GM23248 (cell line): ENCODE data around the gene FOXN3. TPM values are rescaled to one million over a fixed set of nuclear protein-coding genes. Genes with fewer than 3 reads are reported as not detected.

Experiments used
- DNase-seq: peaks from one replicate; pipeline ENCODE4 v3.0.0-alpha.2; 2015
- H2AFZ ChIP-seq: fragments of 200-600 bp; sonication (generic); 2 replicates; pipeline ENCODE4 v1.6.1; 2016; ENCODE audit warnings: antibody characterized with exemption
- H3F3A ChIP-seq: fragments of 200-600 bp; sonication (generic); 2 replicates; pipeline ENCODE4 v1.6.1; 2016; ENCODE audit warnings: mild to moderate bottlenecking, antibody characterized with exemption, mixed run types; ENCODE audit not compliant: insufficient read depth
- H3K27ac ChIP-seq: fragments of 200-600 bp; sonication (generic); 2 replicates; pipeline ENCODE4 v1.5.1; 2016; ENCODE audit warnings: mild to moderate bottlenecking
- H3K27me3 ChIP-seq: fragments of 200-600 bp; sonication (generic); replicated peaks from 2 replicates; pipeline ENCODE4 v1.6.1; 2016; ENCODE audit warnings: mild to moderate bottlenecking; ENCODE audit not compliant: insufficient read depth
- H3K36me3 ChIP-seq: fragments of 200-600 bp; sonication (generic); 2 replicates; pipeline ENCODE4 v1.6.1; 2016; ENCODE audit warnings: low read depth, mild to moderate bottlenecking
- H3K4me1 ChIP-seq: fragments of 200-600 bp; sonication (generic); 2 replicates; pipeline ENCODE4 v1.6.1; 2016; ENCODE audit warnings: mild to moderate bottlenecking; ENCODE audit not compliant: insufficient read depth
- H3K4me2 ChIP-seq: fragments of 200-600 bp; sonication (generic); one replicate; pipeline ENCODE4 v1.6.1; 2016; ENCODE audit warnings: mild to moderate bottlenecking; ENCODE audit not compliant: unreplicated experiment
- H3K4me3 ChIP-seq: fragments of 200-600 bp; sonication (generic); 2 replicates; pipeline ENCODE4 v1.5.1; 2016; ENCODE audit warnings: mild to moderate bottlenecking
- H3K79me2 ChIP-seq: fragments of 200-600 bp; sonication (generic); 2 replicates; pipeline ENCODE4 v1.6.1; 2016; ENCODE audit warnings: mild to moderate bottlenecking; ENCODE audit not compliant: insufficient read depth
- H3K9ac ChIP-seq: fragments of 200-600 bp; sonication (generic); 2 replicates; pipeline ENCODE4 v1.6.1; 2016; ENCODE audit warnings: mild to moderate bottlenecking
- H3K9me2 ChIP-seq: fragments of 200-600 bp; sonication (generic); 2 replicates; pipeline ENCODE4 v1.6.1; 2016; ENCODE audit warnings: mixed run types, mild to moderate bottlenecking, moderate library complexity; ENCODE audit not compliant: insufficient read depth
- H3K9me3 ChIP-seq: fragments of 200-600 bp; sonication (generic); one replicate; pipeline ENCODE4 v1.6.1; 2017; ENCODE audit warnings: low read depth
- H4K20me1 ChIP-seq: fragments of 200-600 bp; sonication (generic); 2 replicates; pipeline ENCODE4 v1.6.0; 2016; ENCODE audit not compliant: insufficient read depth
- EZH2 ChIP-seq: fragments of 200-600 bp; sonication (generic); IDR thresholded peaks from 2 replicates; pipeline ENCODE4 v1.6.1; 2018; ENCODE audit warnings: antibody characterized with exemption, mild to moderate bottlenecking; ENCODE audit not compliant: insufficient read depth, poor library complexity, severe bottlenecking
- EZH2phosphoT487 ChIP-seq: fragments of 200-600 bp; sonication (generic); IDR thresholded peaks from 2 replicates; pipeline ENCODE4 v1.6.1; 2018; ENCODE audit warnings: antibody characterized with exemption, moderate library complexity, mild to moderate bottlenecking, low read depth; ENCODE audit not compliant: insufficient read depth
- WGBS, 2 experiments: methylation state at CpG; one replicate each; pipeline ENCODE4 v1.1.6; 2015 to 2017; ENCODE audit warnings: low lambda C conversion rate in 2 of 2, low coverage in 1 of 2; ENCODE audit errors: missing lambda C conversion rate in 2 of 2; 5-methylcytosine and 5-hydroxymethylcytosine counted together
- in situ Hi-C: fragments of 300-500 bp; cut with MboI; formaldehyde crosslinking; loops from 2 replicates; pipeline ENCODE4 v1.15.0; 2020
- polyA plus RNA-seq: library from polyadenylated mRNA; unstranded; fragments of >200 nt; fragmentation: Nextera tagmentation; extraction: Ambion mirVana; gene quantifications from 2 replicates; pipeline ENCODE4 v1.2.1, GENCODE V29; 2016
- total RNA-seq: library from RNA; depleted of rRNA; stranded (reverse); fragments of >200 nt; shearing (Covaris generic); gene quantifications from 2 replicates; pipeline ENCODE4 v1.2.3, GENCODE V29; 2014

The FOXN3 gene
- total and polyA plus RNA-seq, 2 experiments from 2014 or later = 18.6 to 19.0 TPM

DNA sequence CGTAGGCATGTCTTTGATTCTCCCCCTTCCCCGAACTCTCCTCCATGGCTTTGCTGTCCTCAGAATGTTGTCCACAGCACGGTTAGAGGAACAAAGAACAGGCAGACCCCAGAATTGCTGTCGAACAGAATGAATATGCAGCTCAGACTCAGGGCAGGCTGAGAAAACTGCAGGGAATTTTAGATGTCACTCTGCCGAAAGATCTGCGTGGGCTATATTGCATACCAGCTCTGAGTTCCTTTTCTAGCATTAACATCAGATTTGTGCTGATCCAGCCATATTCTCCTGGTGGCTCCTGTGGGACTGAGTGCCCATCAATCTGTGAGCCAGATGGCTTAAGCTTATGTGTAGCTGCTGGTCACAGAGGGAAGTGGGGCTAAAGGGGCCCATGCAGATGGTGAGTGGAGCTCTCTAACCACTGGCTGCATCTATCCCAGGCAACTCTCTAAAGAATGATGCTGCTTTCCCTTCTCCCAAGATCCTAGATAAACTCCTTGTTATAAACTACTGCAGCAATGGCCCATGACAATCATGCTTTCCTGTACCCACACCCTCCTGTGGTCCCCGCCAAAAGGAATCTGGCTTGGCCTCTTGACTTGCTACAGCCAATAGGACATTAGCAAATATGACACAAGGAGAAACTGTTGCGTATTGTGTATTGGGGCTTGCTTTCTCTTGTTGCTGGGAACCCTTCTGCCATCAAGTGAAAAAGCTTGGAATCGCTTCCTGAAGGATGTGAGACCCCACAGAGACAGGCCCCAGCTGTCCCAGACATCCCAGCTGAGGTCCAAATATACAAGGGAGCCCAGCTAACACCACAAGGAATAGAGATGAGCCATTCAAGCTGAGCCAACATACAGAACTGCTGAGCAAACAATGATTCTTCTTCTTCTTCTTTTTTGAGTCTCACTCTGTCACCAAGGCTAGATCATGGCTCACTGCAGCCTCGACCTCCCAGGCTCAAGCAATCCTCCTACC lies 101.3 kb downstream of the FOXN3 start:
- Histone ChIP-seq H3K27ac (no peak overlapping the region), H3K9me3 (no peaks in the 10 kb centered on the region), H3K4me1 (no peaks in the 10 kb centered on the region), H3K9ac (no peak overlapping the region), H3K4me2 (no peak overlapping the region), H3K36me3 (no peaks in the 10 kb centered on the region), H3F3A (no peaks in the 10 kb centered on the region), H3K9me2 (no peaks in the 10 kb centered on the region), H2AFZ (no peak overlapping the region), H3K27me3 (no peaks in the 10 kb centered on the region), H3K79me2 (peaks cover 37% of the 10 kb centered on the region), H4K20me1 (no peaks in the 10 kb centered on the region), H3K4me3 (no peak overlapping the region)
- in situ Hi-C loops = no loop called here
- TF ChIP-seq EZH2phosphoT487 = no peak
- DNase-seq = no peak
- 83 to 84% methylated on average over 10 of the region's 10 CpGs for WGBS, 2 experiments

DNA sequence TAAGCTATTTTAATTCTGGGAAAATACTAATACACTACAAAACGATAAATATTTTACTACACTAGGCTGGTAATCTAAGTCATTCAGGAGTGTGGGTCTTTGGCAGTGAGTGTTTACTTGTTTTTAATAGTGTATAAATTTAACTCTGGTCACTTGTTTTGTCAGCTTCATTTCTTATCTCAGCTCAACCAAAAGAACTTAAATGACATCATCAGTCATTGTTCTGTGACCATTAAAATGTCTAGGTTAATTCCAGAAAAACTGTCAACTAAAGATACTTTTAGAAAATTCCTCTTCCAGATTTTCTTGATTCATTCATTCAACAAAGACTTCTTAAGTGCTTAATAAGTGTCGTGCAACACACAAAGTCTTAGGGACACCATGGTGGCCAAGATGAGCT lies 102.8 kb downstream of the FOXN3 start:
- no peak overlapping the region for H3K27ac ChIP-seq
- in situ Hi-C loops = no loop called here

DNA sequence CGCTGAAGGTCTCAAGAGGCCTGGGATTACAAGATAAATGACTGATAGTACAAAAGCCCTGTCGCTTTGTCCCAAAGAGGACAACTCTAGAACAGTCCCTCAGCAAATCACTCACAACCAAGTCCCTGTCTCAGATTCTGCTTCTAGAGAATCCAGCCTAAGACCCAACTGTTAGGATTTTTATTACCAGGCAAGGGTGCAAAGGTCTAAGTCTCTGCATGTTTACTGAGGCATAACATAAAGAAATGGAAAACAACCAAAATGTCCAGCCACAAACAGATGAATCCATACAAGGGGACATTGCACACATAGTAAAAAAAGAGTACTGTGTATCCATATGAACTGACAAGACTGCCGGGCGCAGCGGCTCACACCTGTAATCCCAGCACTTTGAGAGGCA lies 104.1 kb downstream of the FOXN3 start:
- H3F3A ChIP-seq = no peaks in the 10 kb centered on the region
- peaks cover 11% of the 10 kb centered on the region; the same call in 1 of the 2 replicates for H3K79me2 ChIP-seq
- H3K4me3 ChIP-seq = no peak overlapping the region
- H3K36me3 ChIP-seq = no peaks in the 10 kb centered on the region
- no peaks in the 10 kb centered on the region for H3K27me3 ChIP-seq
- H3K9me2 ChIP-seq = no peaks in the 10 kb centered on the region
- no peaks in the 10 kb centered on the region for H4K20me1 ChIP-seq
- in situ Hi-C loops = no loop called here
- no peaks in the 10 kb centered on the region for H3K9me3 ChIP-seq
- no peak for DNase-seq
- no peak overlapping the region for H3K4me2 ChIP-seq
- TF ChIP-seq EZH2 = no peak
- no peak for TF ChIP-seq EZH2phosphoT487
- WGBS, 2 experiments = 97 to 100% methylated on average over 5 of the region's 5 CpGs
- peaks cover 8% of the 10 kb centered on the region for H3K4me1 ChIP-seq
- no peak overlapping the region for H3K9ac ChIP-seq
- no peak overlapping the region for H3K27ac ChIP-seq
- no peak overlapping the region for H2AFZ ChIP-seq

More for the DNA sequence above, 102.8 kb downstream of the FOXN3 start:
- Histone ChIP-seq H3K4me1 (no peaks in the 10 kb centered on the region), H3K27me3 (no peaks in the 10 kb centered on the region), H3K4me3 (no peak overlapping the region), H3K9ac (no peak overlapping the region), H2AFZ (no peak overlapping the region), H3K36me3 (no peaks in the 10 kb centered on the region), H3K4me2 (no peak overlapping the region), H3K9me2 (no peaks in the 10 kb centered on the region), H3F3A (no peaks in the 10 kb centered on the region), H3K79me2 (peaks cover 22% of the 10 kb centered on the region), H4K20me1 (no peaks in the 10 kb centered on the region), H3K9me3 (no peaks in the 10 kb centered on the region)
- DNase-seq = no peak
- WGBS, 2 experiments = 97 to 98% methylated on average over 2 of the region's 2 CpGs
- TF ChIP-seq EZH2 = no peak
- no peak for TF ChIP-seq EZH2phosphoT487

DNA sequence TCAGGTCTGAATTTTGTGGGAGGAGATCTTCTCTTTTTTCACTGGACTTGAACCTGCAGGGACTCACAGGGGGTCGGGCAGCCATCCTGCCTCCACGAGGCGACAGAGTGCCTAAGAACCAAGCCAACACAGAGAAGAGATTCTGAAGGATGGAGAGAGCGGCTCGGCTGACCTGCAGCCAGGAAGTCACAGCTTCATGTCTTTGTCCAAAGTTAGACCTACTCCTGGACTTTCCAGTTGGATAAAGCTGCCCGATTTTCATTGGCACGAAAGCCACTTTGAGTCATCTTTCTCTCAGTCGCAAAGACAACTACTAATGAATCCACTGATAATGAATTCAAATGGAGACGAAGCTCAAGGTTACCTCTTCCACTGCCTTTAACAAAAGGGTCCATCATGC lies 106.8 kb downstream of the FOXN3 start:
- Histone ChIP-seq H3K9ac (no peak overlapping the region), H3K4me2 (no peak overlapping the region), H3K4me3 (no peak overlapping the region), H3K27ac (no peak overlapping the region), H3F3A (0 out of 2 replicates have a peak, but pooled peaks cover 9% of the 10 kb centered on the region), H3K79me2 (peaks cover 17% of the 10 kb centered on the region; the same call in 1 of the 2 replicates), H3K9me2 (no peaks in the 10 kb centered on the region), H2AFZ (no peak overlapping the region), H3K27me3 (no peaks in the 10 kb centered on the region), H3K4me1 (peaks cover 16% of the 10 kb centered on the region), H3K36me3 (no peaks in the 10 kb centered on the region), H3K9me3 (no peaks in the 10 kb centered on the region), H4K20me1 (no peaks in the 10 kb centered on the region)
- 87 to 90% methylated on average over 9 of the region's 9 CpGs for whole genome bisulfite sequencing, 2 experiments
- no peak for TF ChIP-seq EZH2phosphoT487
- no peak for TF ChIP-seq EZH2
- no peak for DNase-seq
- in situ Hi-C loops = no loop called here
